ENCODE measurements around the gene CC2D1B.

The CC2D1B gene, protein sequence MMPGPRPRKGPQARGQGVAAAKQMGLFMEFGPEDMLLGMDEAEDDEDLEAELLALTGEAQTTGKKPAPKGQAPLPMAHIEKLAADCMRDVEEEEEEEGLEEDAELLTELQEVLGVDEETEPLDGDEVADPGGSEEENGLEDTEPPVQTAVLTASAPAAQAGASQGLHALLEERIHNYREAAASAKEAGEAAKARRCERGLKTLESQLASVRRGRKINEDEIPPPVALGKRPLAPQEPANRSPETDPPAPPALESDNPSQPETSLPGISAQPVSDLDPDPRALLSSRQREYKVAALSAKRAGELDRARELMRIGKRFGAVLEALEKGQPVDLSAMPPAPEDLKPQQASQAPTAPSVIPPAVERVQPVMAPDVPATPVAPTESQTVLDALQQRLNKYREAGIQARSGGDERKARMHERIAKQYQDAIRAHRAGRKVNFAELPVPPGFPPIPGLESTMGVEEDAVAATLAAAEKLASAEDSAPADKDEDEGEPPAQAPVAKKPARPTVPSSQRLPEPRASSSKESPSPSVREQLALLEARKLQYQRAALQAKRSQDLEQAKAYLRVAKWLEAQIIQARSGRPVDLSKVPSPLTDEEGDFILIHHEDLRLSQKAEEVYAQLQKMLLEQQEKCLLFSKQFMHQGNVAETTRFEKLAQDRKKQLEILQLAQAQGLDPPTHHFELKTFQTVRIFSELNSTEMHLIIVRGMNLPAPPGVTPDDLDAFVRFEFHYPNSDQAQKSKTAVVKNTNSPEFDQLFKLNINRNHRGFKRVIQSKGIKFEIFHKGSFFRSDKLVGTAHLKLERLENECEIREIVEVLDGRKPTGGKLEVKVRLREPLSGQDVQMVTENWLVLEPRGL

DNA sequence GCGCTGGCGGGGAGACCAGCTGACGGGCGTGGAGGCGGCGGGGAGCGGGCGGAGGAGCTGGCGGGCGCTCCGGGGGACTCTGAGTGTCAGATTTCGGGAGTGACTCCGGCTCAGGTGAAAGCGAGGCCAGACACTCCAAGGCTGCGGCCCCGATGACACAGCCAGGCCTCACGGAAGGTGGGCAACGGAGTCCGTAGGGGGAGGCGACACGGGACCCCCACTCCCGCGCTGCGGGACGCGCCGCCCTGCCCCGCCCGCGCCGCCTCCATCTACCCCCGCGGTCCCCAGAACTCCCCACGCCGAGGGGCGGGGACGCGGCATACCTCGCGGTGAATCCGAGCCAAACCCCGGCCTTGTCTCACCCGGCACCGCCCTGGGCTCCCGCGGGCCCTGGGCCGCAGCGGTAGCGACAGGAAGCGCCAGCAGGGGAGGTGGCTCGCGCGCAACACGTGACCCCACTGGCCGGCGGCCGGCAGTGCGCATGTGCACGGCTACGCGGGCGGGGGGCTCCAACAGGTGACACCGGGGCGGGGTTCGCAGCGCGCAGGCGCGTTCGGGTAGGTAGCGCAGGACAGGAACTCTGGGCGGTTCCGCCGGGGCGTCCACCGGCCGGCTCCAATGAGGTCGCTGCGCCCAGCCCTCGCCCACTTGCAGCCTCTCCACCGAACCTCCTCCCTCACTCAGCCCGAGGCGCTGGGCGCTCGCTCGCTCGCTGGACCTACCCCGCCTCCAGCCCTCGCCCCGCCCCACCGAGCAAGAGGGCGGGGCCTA is at the start of gene CC2D1B:
Gene CC2D1B, minus strand, starts transcription at position 460 of the 771 bp plus-strand sequence. CDS start 1,585 bp downstream, outside the sequence.
- DNase-seq (ENCODE audit: extremely low read depth, low read depth) = peak; percentile 91
- TF ChIP-seq, protein P1, sequence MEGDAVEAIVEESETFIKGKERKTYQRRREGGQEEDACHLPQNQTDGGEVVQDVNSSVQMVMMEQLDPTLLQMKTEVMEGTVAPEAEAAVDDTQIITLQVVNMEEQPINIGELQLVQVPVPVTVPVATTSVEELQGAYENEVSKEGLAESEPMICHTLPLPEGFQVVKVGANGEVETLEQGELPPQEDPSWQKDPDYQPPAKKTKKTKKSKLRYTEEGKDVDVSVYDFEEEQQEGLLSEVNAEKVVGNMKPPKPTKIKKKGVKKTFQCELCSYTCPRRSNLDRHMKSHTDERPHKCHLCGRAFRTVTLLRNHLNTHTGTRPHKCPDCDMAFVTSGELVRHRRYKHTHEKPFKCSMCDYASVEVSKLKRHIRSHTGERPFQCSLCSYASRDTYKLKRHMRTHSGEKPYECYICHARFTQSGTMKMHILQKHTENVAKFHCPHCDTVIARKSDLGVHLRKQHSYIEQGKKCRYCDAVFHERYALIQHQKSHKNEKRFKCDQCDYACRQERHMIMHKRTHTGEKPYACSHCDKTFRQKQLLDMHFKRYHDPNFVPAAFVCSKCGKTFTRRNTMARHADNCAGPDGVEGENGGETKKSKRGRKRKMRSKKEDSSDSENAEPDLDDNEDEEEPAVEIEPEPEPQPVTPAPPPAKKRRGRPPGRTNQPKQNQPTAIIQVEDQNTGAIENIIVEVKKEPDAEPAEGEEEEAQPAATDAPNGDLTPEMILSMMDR (IDR thresholded peaks at IDR 0.05; ENCODE audit: low read depth, low read length) = no peak

DNA sequence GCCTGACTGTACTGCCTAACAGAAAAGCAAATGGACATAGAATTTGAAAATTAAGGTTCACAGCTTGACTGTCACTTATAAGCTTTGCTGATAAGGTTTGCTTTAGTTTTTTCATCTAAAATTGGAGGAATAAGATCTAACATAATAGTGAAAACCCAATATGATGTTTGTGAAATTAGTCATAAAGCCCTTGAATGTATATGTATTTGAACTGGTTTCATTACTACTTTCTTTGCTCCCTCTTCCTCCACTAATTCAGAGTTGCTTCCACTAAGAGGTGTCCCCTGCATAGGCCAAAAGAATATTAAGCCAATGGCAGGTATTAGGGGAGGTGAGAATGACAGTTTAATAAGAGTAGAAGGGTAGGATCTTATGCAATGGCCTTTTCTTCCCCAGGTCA is 48.9 kb upstream of the CC2D1B start:
- DNase-seq (ENCODE audit: extremely low read depth, low read depth) = no peak
- TF ChIP-seq, protein P1 (IDR thresholded peaks at IDR 0.05; ENCODE audit: low read depth, low read length) = no peak

DNA sequence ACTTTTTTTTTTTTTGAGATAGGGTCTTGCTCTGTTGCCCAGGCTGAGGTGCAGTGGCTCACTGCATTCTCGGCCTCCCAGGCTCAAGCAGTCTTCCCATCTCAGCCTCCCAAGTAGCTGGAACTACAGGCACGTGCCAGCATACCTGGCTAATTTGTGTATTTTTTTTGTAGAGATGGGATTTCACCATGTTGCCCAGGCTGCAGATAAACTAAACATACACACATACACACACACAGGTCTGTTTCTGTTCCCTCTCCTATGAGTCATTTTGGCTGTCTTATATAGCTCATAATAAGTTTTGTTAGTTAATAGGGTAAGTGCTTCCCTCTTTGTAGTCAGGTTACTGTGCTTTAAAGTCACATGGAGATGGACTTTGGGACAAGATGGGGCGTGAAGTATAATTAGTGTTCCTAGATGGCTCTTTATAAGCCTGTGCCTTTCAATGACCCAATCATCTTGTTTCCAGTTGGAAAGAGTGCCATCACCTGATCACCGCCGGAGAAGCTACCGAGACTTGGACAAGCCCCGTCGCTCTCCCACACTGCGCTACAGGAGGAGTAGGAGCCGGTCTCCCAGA is 47.5 kb upstream of the CC2D1B start:
- DNase-seq (ENCODE audit: extremely low read depth, low read depth) = no peak
- TF ChIP-seq, protein P1 (IDR thresholded peaks at IDR 0.05; ENCODE audit: low read depth, low read length) = no peak

DNA sequence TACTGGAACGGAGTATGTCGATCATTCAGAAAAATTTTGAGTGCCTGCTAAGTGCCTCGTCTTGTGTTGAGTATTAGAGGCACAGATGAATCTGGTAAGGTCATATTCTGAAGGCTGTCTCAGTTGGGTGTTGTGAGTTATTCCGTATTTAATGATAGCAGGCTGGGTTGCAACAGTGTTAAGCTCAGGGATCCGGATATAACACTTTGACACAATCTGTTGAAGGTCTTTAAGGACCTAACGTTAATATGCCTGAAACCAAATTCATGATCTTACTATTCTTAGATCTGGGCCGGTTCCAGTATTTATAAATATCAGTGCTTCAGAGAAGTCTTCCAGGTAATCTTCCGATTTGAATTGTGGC is 39.0 kb upstream of the CC2D1B start:
- TF ChIP-seq, protein P1 (IDR thresholded peaks at IDR 0.05; ENCODE audit: low read depth, low read length) = no peak
- DNase-seq (ENCODE audit: extremely low read depth, low read depth) = no peak

DNA sequence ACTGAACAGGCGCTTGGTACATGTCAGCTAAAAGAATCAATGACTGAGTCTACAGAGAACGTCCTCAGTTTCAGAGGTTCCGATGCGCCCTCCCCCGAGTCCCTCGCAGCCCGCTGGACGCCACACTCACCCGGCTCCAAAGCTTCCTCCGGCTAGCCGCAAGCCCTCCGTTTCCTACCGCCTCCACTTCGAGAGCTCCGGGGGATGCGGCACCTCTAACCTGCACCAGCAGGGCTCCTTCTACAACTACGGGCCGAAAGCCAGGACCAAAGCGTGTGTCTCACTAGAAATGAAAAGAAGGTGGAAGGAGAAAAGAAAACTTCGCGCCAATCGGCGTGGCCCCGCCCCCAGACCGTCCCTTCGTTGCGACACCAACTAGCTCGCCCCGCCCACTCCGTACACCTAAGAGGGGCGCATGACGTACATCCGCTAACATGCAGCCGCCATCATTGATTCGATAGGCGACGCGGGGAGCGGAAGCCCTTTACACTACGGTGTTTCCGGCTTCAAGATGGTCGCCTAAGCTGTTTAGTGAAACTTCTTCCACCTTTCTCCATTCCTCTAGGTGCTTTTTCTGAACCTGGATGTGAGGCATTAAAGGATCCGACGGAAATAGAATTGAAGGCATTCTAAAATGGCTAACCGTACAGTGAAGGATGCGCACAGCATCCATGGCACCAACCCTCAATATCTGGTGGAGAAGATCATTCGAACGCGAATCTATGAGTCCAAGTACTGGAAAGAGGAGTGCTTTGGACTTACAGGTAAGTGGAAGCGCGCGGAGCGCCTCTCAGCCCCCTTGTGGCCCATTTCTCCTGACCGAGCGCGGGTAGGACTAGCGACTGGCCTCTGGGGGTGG is 38.3 kb upstream of the CC2D1B start, which contains the start of the genes ORC1 and PRPF38A:
Gene ORC1, minus strand, starts transcription at position 308 of the 859 bp plus-strand sequence. CDS start 2,200 bp downstream, outside the sequence.
Gene PRPF38A, plus strand, starts transcription at position 487 of the 859 bp plus-strand sequence. Its CDS starts 148 bp downstream, at position 635.
- TF ChIP-seq, protein P1 (IDR thresholded peaks at IDR 0.05; ENCODE audit: low read depth, low read length) = peak; percentile 58
- peak; percentile 88 for DNase-seq (ENCODE audit: extremely low read depth, low read depth)

DNA sequence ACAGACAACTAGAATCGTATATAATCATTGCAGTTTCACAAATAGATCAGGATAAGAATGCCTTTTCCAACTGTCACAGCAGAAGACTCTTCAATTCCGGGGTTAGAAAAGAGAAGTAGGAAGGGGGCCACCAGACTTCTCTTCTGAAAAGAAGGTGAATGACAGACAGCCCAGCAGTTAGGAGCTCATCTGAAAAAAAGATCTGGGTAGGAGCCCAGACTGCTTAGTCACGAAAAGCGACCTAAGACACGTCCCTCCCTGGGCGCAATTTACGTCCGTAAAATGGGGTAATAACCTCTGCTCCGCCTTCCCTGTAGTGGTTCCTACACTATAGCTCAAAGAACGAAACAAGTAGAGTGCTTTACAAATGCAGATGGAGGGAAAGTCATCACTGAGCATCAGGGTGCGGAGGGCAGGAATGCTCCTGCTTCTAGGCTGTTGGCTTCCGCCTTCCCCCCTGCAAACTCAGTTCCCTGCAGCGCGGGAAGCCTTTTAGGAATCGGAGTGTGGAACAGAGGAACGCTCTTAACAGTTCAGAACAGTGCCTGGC is 37.6 kb upstream of the CC2D1B start:
- TF ChIP-seq, protein P1 (IDR thresholded peaks at IDR 0.05; ENCODE audit: low read depth, low read length) = no peak

More for the DNA sequence above, 37.6 kb upstream of the CC2D1B start:
- peak; percentile 19 for DNase-seq (ENCODE audit: extremely low read depth, low read depth)

Measured in AG09319 (cell line).